ENCODE measurements around the gene TNFSF12.
A peak's percentile ranks its signal among the peaks of the same experiment; 100 is the strongest.

The TNFSF12 gene

GRCh38 chr17:7569571-7569970, 20.7 kb downstream of the TNFSF12 start:
- H3K4me3 ChIP-seq (ENCODE audit: low read depth, low read length), result no peak overlapping the region
- H3K27ac ChIP-seq (ENCODE audit: low read depth, low read length), result no peak overlapping the region
- H3K79me2 ChIP-seq (ENCODE audit: control insufficient read depth, insufficient read depth, low read length, unreplicated experiment), result peaks cover 51% of the 10 kb centered on the region
- H3K36me3 ChIP-seq (ENCODE audit: insufficient read depth, low read length), result peaks cover 32% of the 10 kb centered on the region; the same call in 1 of the 2 replicates
- no peak overlapping the region for H2AFZ ChIP-seq (ENCODE audit: low read length, unreplicated experiment)
- H3K27me3 ChIP-seq (ENCODE audit: insufficient read depth, low read length), result no peaks in the 10 kb centered on the region
- H3K4me1 ChIP-seq (ENCODE audit: control insufficient read depth, insufficient read depth, low read length, unreplicated experiment), result peaks cover 15% of the 10 kb centered on the region

- Histone ChIP-seq H3K4me1 (ENCODE audit: control insufficient read depth, insufficient read depth, low read length, unreplicated experiment) (peaks cover 23% of the 10 kb centered on the region), H3K36me3 (ENCODE audit: insufficient read depth, low read length) (peaks cover 36% of the 10 kb centered on the region), H3K27me3 (ENCODE audit: insufficient read depth, low read length) (no peaks in the 10 kb centered on the region), H3K4me3 (ENCODE audit: low read depth, low read length) (no peak overlapping the region), H3K27ac (ENCODE audit: low read depth, low read length) (no peak overlapping the region), H2AFZ (ENCODE audit: low read length, unreplicated experiment) (no peak overlapping the region), H3K79me2 (ENCODE audit: control insufficient read depth, insufficient read depth, low read length, unreplicated experiment) (peaks cover 51% of the 10 kb centered on the region)
Measured at GRCh38 chr17:7570351-7570750, 21.5 kb downstream of the TNFSF12 start.

GRCh38 chr17:7572338-7572587, 23.4 kb downstream of the TNFSF12 start:
- H3K4me1 ChIP-seq (ENCODE audit: control insufficient read depth, insufficient read depth, low read length, unreplicated experiment), result peaks cover 37% of the 10 kb centered on the region
- peak overlapping the region; percentile 20 for H2AFZ ChIP-seq (ENCODE audit: low read length, unreplicated experiment)
- H3K27ac ChIP-seq (ENCODE audit: low read depth, low read length), result peak overlapping the region; percentile 82
- H3K79me2 ChIP-seq (ENCODE audit: control insufficient read depth, insufficient read depth, low read length, unreplicated experiment), result peaks cover 61% of the 10 kb centered on the region
- no peaks in the 10 kb centered on the region for H3K27me3 ChIP-seq (ENCODE audit: insufficient read depth, low read length)
- H3K36me3 ChIP-seq (ENCODE audit: insufficient read depth, low read length), result peaks cover 45% of the 10 kb centered on the region
- H3K4me3 ChIP-seq (ENCODE audit: low read depth, low read length), result peak overlapping the region; percentile 78

DNA sequence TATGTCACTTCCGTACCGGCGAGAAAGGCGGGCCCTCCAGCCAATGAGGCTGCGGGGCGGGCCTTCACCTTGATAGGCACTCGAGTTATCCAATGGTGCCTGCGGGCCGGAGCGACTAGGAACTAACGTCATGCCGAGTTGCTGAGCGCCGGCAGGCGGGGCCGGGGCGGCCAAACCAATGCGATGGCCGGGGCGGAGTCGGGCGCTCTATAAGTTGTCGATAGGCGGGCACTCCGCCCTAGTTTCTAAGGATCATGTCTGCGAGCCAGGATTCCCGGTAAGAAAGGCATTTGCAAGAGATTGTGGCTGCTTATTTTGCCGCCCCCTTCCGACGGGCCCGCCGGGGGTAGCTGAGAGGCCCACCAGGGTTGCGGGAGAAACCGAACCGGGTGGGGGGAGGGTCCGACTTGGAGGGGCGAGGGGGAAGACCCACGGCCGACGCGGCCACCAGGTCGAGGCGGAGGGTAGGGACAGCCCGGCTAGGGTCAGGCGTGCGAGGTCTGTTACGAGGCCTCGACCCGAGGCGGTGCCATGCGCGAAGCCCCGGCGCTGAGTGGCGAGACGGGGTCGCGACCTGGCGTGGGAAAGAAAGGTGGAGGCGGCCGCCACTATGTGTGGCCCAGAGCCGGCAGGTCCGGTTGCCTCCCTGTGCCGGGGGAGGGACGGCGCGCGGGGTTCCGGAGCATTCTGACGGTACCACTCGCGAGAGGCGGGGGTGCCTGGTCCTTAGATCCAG, 23.9 kb downstream of the TNFSF12 start:
- Histone ChIP-seq H3K79me2 (ENCODE audit: control insufficient read depth, insufficient read depth, low read length, unreplicated experiment) (peaks cover 66% of the 10 kb centered on the region), H3K4me1 (ENCODE audit: control insufficient read depth, insufficient read depth, low read length, unreplicated experiment) (peaks cover 42% of the 10 kb centered on the region)

DNA sequence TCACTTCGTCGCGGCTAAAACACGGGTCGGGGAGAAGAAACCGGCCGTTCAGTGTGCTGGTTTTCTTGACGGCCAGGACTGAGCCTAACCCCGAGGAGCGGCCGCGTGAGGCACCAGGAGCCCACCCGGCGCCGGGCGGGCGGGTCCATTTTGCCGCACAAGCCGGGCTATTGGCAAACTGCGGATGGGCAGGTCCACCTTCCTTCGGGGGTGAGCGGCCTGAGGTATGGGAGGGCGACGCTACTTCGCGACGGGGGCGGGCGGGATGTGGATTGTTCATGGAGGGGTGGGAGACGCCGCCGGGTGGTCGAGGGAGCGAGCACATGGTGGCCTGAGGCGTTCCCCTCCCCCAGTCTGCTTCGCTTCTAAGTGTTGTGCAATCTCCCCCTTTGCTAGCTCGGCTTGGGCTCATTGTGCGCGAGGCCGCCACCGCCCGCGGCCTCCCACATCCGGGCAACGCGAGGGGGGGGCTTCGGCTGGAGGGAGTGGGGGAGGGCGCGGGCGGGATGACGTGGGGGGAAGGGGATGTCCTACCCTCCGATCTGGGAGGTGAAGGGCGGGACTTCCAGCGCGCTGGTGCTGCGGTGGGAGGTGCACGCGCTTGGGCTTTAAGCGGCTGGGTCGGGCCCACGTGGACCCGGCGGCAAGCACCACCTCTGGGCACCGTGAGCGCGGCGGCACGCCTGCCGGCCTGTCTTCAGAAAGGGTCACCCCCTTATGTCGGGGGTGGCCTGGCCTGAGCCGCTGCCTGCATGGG, 24.6 kb downstream of the TNFSF12 start:
- peaks cover 44% of the 10 kb centered on the region for H3K4me1 ChIP-seq (ENCODE audit: control insufficient read depth, insufficient read depth, low read length, unreplicated experiment)
- H3K4me3 ChIP-seq (ENCODE audit: low read depth, low read length), result peak overlapping the region; percentile 90
- peaks cover 55% of the 10 kb centered on the region for H3K36me3 ChIP-seq (ENCODE audit: insufficient read depth, low read length)
- no peak overlapping the region for H2AFZ ChIP-seq (ENCODE audit: low read length, unreplicated experiment)
- peak overlapping the region; percentile 88 for H3K27ac ChIP-seq (ENCODE audit: low read depth, low read length)
- H3K27me3 ChIP-seq (ENCODE audit: insufficient read depth, low read length), result no peaks in the 10 kb centered on the region
- H3K79me2 ChIP-seq (ENCODE audit: control insufficient read depth, insufficient read depth, low read length, unreplicated experiment), result peaks cover 67% of the 10 kb centered on the region

More for the DNA sequence above, 23.9 kb downstream of the TNFSF12 start:
- no peaks in the 10 kb centered on the region for H3K27me3 ChIP-seq (ENCODE audit: insufficient read depth, low read length)
- H3K27ac ChIP-seq (ENCODE audit: low read depth, low read length), result peak overlapping the region; percentile 88
- H3K4me3 ChIP-seq (ENCODE audit: low read depth, low read length), result peak overlapping the region; percentile 90
- peaks cover 50% of the 10 kb centered on the region for H3K36me3 ChIP-seq (ENCODE audit: insufficient read depth, low read length)
- no peak overlapping the region for H2AFZ ChIP-seq (ENCODE audit: low read length, unreplicated experiment)

DNA sequence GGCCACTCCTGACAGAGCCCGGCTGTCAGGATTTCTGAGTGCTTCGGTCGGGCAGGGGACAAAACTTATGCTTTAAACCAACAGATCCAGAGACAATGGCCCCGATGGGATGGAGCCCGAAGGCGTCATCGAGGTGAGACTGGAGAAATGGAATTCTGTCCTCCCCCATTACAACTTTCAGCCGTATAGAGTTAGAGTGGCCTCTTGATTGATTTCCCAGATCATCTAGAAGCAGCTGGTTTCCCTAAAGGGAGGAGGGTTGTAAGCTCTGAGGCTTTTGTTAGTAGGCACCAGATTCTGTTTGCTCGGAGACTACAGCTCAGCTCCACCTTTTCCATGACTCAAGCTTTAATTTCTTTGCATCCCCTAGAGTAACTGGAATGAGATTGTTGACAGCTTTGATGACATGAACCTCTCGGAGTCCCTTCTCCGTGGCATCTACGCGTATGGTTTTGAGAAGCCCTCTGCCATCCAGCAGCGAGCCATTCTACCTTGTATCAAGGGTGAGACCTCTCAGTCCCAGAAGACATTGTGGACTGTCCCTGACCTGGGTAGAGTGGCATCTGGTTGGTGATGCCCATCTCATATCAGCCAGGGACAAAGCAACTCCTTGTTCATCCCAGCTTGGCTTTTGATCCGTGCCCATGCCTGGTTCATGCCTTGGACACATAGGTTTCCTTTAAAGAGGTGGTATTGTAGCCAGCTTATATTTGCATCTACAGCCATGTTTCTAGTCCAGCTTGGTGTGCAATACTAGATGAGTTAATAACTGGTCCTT, 25.5 kb downstream of the TNFSF12 start:
- peak overlapping the region; percentile 90 for H3K4me3 ChIP-seq (ENCODE audit: low read depth, low read length)

GRCh38 chr17:7575481-7575883, 26.6 kb downstream of the TNFSF12 start:
- Histone ChIP-seq H3K79me2 (ENCODE audit: control insufficient read depth, insufficient read depth, low read length, unreplicated experiment) (peaks cover 65% of the 10 kb centered on the region), H3K4me3 (ENCODE audit: low read depth, low read length) (peak overlapping the region; percentile 90)

More for the DNA sequence above, 25.5 kb downstream of the TNFSF12 start:
- peaks cover 62% of the 10 kb centered on the region for H3K79me2 ChIP-seq (ENCODE audit: control insufficient read depth, insufficient read depth, low read length, unreplicated experiment)
- peaks cover 52% of the 10 kb centered on the region for H3K4me1 ChIP-seq (ENCODE audit: control insufficient read depth, insufficient read depth, low read length, unreplicated experiment)
- peaks cover 55% of the 10 kb centered on the region for H3K36me3 ChIP-seq (ENCODE audit: insufficient read depth, low read length)
- no peaks in the 10 kb centered on the region for H3K27me3 ChIP-seq (ENCODE audit: insufficient read depth, low read length)
- H3K27ac ChIP-seq (ENCODE audit: low read depth, low read length), result peak overlapping the region; percentile 88
- no peak overlapping the region for H2AFZ ChIP-seq (ENCODE audit: low read length, unreplicated experiment)

DNA sequence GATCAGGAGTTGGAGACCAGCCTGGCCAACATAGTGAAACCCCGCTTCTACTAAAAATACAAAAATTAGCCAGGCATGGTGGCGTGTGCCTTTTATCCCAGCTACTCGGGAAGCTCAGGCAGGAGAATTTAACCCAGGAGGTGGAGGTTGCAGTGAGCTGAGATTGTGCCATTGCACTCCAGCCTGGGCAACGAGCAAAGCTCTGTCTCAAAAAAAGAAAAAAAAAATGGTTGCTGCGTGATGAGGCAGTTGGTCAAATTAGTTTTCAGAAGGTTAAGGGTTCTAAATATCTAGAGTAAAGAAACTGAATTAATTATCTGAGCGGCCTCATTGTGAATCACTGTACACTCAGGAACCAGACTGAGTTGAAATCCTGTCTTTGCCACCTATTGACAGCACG, 27.1 kb downstream of the TNFSF12 start:
- H3K4me3 ChIP-seq (ENCODE audit: low read depth, low read length), result peak overlapping the region; percentile 90
- H3K4me1 ChIP-seq (ENCODE audit: control insufficient read depth, insufficient read depth, low read length, unreplicated experiment), result peaks cover 67% of the 10 kb centered on the region
- peak overlapping the region; percentile 88; the same call in 1 of the 2 replicates for H3K27ac ChIP-seq (ENCODE audit: low read depth, low read length)
- no peak overlapping the region for H2AFZ ChIP-seq (ENCODE audit: low read length, unreplicated experiment)
- peaks cover 53% of the 10 kb centered on the region for H3K36me3 ChIP-seq (ENCODE audit: insufficient read depth, low read length)
- H3K27me3 ChIP-seq (ENCODE audit: insufficient read depth, low read length), result no peaks in the 10 kb centered on the region
- H3K79me2 ChIP-seq (ENCODE audit: control insufficient read depth, insufficient read depth, low read length, unreplicated experiment), result peaks cover 67% of the 10 kb centered on the region

More at GRCh38 chr17:7575481-7575883, 26.6 kb downstream of the TNFSF12 start:
- Histone ChIP-seq H3K36me3 (ENCODE audit: insufficient read depth, low read length) (peaks cover 55% of the 10 kb centered on the region), H3K27me3 (ENCODE audit: insufficient read depth, low read length) (no peaks in the 10 kb centered on the region), H3K27ac (ENCODE audit: low read depth, low read length) (peak overlapping the region; percentile 88), H2AFZ (ENCODE audit: low read length, unreplicated experiment) (no peak overlapping the region), H3K4me1 (ENCODE audit: control insufficient read depth, insufficient read depth, low read length, unreplicated experiment) (peaks cover 63% of the 10 kb centered on the region)

DNA sequence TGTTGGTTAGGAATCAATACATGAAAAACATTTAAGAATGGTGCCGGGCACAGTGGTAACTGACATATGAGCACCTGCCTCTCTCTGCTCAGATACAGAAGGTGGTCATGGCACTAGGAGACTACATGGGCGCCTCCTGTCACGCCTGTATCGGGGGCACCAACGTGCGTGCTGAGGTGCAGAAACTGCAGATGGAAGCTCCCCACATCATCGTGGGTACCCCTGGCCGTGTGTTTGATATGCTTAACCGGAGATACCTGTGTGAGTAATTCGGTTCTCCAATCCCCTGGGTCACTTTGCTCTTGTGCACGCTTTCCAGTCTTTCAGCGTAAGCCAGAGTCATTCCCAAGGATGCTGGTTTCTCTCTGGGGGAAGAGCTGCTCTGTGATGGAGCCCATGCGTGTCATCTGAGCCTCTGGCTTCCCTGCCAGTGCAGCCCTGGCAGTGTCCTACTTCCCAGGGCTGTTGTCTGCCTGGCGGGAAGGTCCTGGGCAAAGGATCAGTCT, 27.6 kb downstream of the TNFSF12 start:
- Histone ChIP-seq H3K27ac (ENCODE audit: low read depth, low read length) (peak overlapping the region; percentile 88; the same call in 1 of the 2 replicates), H3K27me3 (ENCODE audit: insufficient read depth, low read length) (no peaks in the 10 kb centered on the region), H3K4me3 (ENCODE audit: low read depth, low read length) (peak overlapping the region; percentile 90; the same call in 1 of the 2 replicates), H3K4me1 (ENCODE audit: control insufficient read depth, insufficient read depth, low read length, unreplicated experiment) (peaks cover 65% of the 10 kb centered on the region), H3K79me2 (ENCODE audit: control insufficient read depth, insufficient read depth, low read length, unreplicated experiment) (peaks cover 67% of the 10 kb centered on the region), H3K36me3 (ENCODE audit: insufficient read depth, low read length) (peaks cover 52% of the 10 kb centered on the region), H2AFZ (ENCODE audit: low read length, unreplicated experiment) (no peak overlapping the region)

Measured in ACC112 (cell line).